ENCODE results near the gene WDR55. TPM values are rescaled to one million over a fixed set of nuclear protein-coding genes. Genes with fewer than 3 reads are reported as not detected.
"Not testable (repeated sequence)": the region's sequence is repeated elsewhere in the genome, so short reads cannot be mapped to it uniquely, and the experiment has no call there.

Gene WDR55
- total RNA-seq, 1 donor from 2014 or later, result 16.9 TPM

GRCh38 chr5:140658870-140659269, 5.8 kb upstream of the WDR55 start:
- no peak for DNase-seq

- not testable (repeated sequence) for DNase-seq
Measured at GRCh38 chr5:140660371-140660770, 4.3 kb upstream of the WDR55 start.

- no peak for DNase-seq
Measured at GRCh38 chr5:140664030-140664358, 710 bp upstream of the WDR55 start.

GRCh38 chr5:140671035-140671434, 6.3 kb downstream of the WDR55 start:
- DNase-seq, result not testable (repeated sequence)

- no peak for DNase-seq
Measured at GRCh38 chr5:140671472-140672125, 6.9 kb downstream of the WDR55 start.

- DNase-seq, result no peak
Measured at GRCh38 chr5:140672455-140673186, 7.9 kb downstream of the WDR55 start.

GRCh38 chr5:140673187-140673976, 8.7 kb downstream of the WDR55 start, which contains the start of gene DND1:
Gene DND1, minus strand, starts transcription at chr5:140673576. Its CDS starts 34 bp downstream, at chr5:140673542.
- DNase-seq, result no peak

GRCh38 chr5:140674211-140674610, 9.5 kb downstream of the WDR55 start:
- no peak for DNase-seq

GRCh38 chr5:140674629-140675028, 9.9 kb downstream of the WDR55 start:
- no peak for DNase-seq

- no peak for DNase-seq
Measured at GRCh38 chr5:140677947-140678346, 13.2 kb downstream of the WDR55 start.

GRCh38 chr5:140678993-140679392, 14.3 kb downstream of the WDR55 start:
- no peak for DNase-seq

- DNase-seq, result no peak
Measured at GRCh38 chr5:140690376-140690932, 25.8 kb downstream of the WDR55 start.

- peak; percentile 95 for DNase-seq
Measured at GRCh38 chr5:140690941-140691924, 26.5 kb downstream of the WDR55 start, which contains the start of the genes HARS1 and HARS2. Gene HARS1, minus strand, starts transcription at chr5:140691370. Its CDS starts 66 bp downstream, at chr5:140691304. Gene HARS2, plus strand, starts transcription at chr5:140691455. Its CDS starts 194 bp downstream, at chr5:140691649.

- DNase-seq, result no peak
Measured at GRCh38 chr5:140694276-140694675, 29.6 kb downstream of the WDR55 start.

GRCh38 chr5:140696891-140697492, 32.3 kb downstream of the WDR55 start:
- DNase-seq, result no peak

GRCh38 chr5:140700177-140701144, 35.8 kb downstream of the WDR55 start, which contains the start of gene ZMAT2:
Gene ZMAT2, plus strand, starts transcription at chr5:140700447. Its CDS starts 14 bp downstream, at chr5:140700461.
- peak; percentile 99 for DNase-seq

- no peak for DNase-seq
Measured at GRCh38 chr5:140707812-140708211, 43.1 kb downstream of the WDR55 start.

- not testable (repeated sequence) for DNase-seq
Measured at GRCh38 chr5:140708787-140709186, 44.1 kb downstream of the WDR55 start.

GRCh38 chr5:140710899-140711552, 46.3 kb downstream of the WDR55 start:
- peak; percentile 94 for DNase-seq

Measured in tongue (tissue), 2 donors.